WTC11 (cell line): Measurements from ENCODE around the gene TOX4. TPM values are rescaled to one million over a fixed set of nuclear protein-coding genes. Genes with fewer than 3 reads are reported as not detected.

Experiments used
- AR ChIP-seq: fragments of 250-450 bp; sonication (Bioruptor Pico); IDR thresholded peaks from 2 replicates; pipeline ENCODE4 v1.9.0; 2021; ENCODE audit warnings: mild to moderate bottlenecking
- ATF6 ChIP-seq: sonication (generic); formaldehyde crosslinking; IDR thresholded peaks from 2 replicates; pipeline ENCODE4 v1.8.1; 2023; ENCODE audit warnings: mild to moderate bottlenecking, missing genetic modification reagents
- CREM ChIP-seq: sonication (generic); formaldehyde crosslinking; IDR thresholded peaks from 2 replicates; pipeline ENCODE4 v1.8.1; 2022; ENCODE audit warnings: mild to moderate bottlenecking, missing genetic modification reagents, moderate library complexity
- E2F1 ChIP-seq: sonication (generic); formaldehyde crosslinking; IDR thresholded peaks from 2 replicates; pipeline ENCODE4 v1.8.0; 2022; ENCODE audit warnings: mild to moderate bottlenecking, missing genetic modification reagents
- E2F5 ChIP-seq: sonication (generic); formaldehyde crosslinking; IDR thresholded peaks from 2 replicates; pipeline ENCODE4 v1.8.1; 2022; ENCODE audit warnings: mild to moderate bottlenecking, moderate library complexity, missing genetic modification reagents
- FOXJ3 ChIP-seq: sonication (generic); formaldehyde crosslinking; IDR thresholded peaks from 2 replicates; pipeline ENCODE4 v1.9.0; 2021; ENCODE audit warnings: missing genetic modification reagents, mild to moderate bottlenecking, borderline replicate concordance
- FOXK1 ChIP-seq: sonication (generic); formaldehyde crosslinking; IDR thresholded peaks from 2 replicates; pipeline ENCODE4 v1.8.0; 2022; ENCODE audit warnings: mild to moderate bottlenecking, moderate library complexity, missing genetic modification reagents
- HMGXB4 ChIP-seq: sonication (generic); formaldehyde crosslinking; IDR thresholded peaks from 2 replicates; pipeline ENCODE4 v1.8.1; 2023; ENCODE audit warnings: mild to moderate bottlenecking, moderate library complexity, missing genetic modification reagents
- KAT7 ChIP-seq: sonication (generic); formaldehyde crosslinking; IDR thresholded peaks from 2 replicates; pipeline ENCODE4 v1.8.1; 2023; ENCODE audit warnings: missing genetic modification reagents, mild to moderate bottlenecking, borderline replicate concordance
- MLX ChIP-seq: sonication (generic); formaldehyde crosslinking; IDR thresholded peaks from 2 replicates; pipeline ENCODE4 v1.8.1; 2023; ENCODE audit warnings: mild to moderate bottlenecking, missing genetic modification reagents, moderate library complexity
- MXD4 ChIP-seq: fragments of 250-450 bp; sonication (Bioruptor Pico); IDR thresholded peaks from 2 replicates; pipeline ENCODE4 v1.8.0; 2021; ENCODE audit warnings: mild to moderate bottlenecking, moderate library complexity, borderline replicate concordance
- NFE2L1 ChIP-seq: sonication (generic); formaldehyde crosslinking; IDR thresholded peaks from 2 replicates; pipeline ENCODE4 v1.8.1; 2023; ENCODE audit warnings: missing genetic modification reagents
- PREB ChIP-seq: sonication (generic); formaldehyde crosslinking; IDR thresholded peaks from 2 replicates; pipeline ENCODE4 v1.8.1; 2022; ENCODE audit warnings: mild to moderate bottlenecking, missing genetic modification reagents, moderate library complexity, borderline replicate concordance
- SMAD4 ChIP-seq: sonication (generic); formaldehyde crosslinking; IDR thresholded peaks from 2 replicates; pipeline ENCODE4 v1.8.0; 2022; ENCODE audit warnings: mild to moderate bottlenecking, missing genetic modification reagents
- SOX15 ChIP-seq: fragments of 250-450 bp; sonication (Bioruptor Pico); IDR thresholded peaks from 2 replicates; pipeline ENCODE4 v1.9.0; 2021; ENCODE audit warnings: mild to moderate bottlenecking
- TEAD1 ChIP-seq: sonication (generic); formaldehyde crosslinking; IDR thresholded peaks from 2 replicates; pipeline ENCODE4 v1.8.0; 2022; ENCODE audit warnings: mild to moderate bottlenecking, missing genetic modification reagents
- TEAD4 ChIP-seq: sonication (generic); formaldehyde crosslinking; IDR thresholded peaks from 2 replicates; pipeline ENCODE4 v1.8.0; 2022; ENCODE audit warnings: mild to moderate bottlenecking, missing genetic modification reagents
- TP53 ChIP-seq: sonication (generic); formaldehyde crosslinking; IDR thresholded peaks from 2 replicates; pipeline ENCODE4 v1.8.1; 2023; ENCODE audit warnings: mild to moderate bottlenecking, missing genetic modification reagents
- USF1 ChIP-seq: sonication (generic); formaldehyde crosslinking; IDR thresholded peaks from 2 replicates; pipeline ENCODE4 v1.8.0; 2022; ENCODE audit warnings: mild to moderate bottlenecking, missing genetic modification reagents
- ZBTB43 ChIP-seq: sonication (generic); formaldehyde crosslinking; IDR thresholded peaks from 2 replicates; pipeline ENCODE4 v1.8.1; 2023; ENCODE audit warnings: mild to moderate bottlenecking, missing genetic modification reagents
- ZNF219 ChIP-seq: sonication (generic); formaldehyde crosslinking; IDR thresholded peaks from 2 replicates; pipeline ENCODE4 v1.8.0; 2023; ENCODE audit warnings: missing genetic modification reagents, mild to moderate bottlenecking, borderline replicate concordance
- ZNF232 ChIP-seq: sonication (generic); formaldehyde crosslinking; IDR thresholded peaks from 2 replicates; pipeline ENCODE4 v1.8.0; 2022; ENCODE audit warnings: mild to moderate bottlenecking, missing genetic modification reagents
- ZNF396 ChIP-seq: fragments of 250-450 bp; sonication (Bioruptor Pico); IDR thresholded peaks from 2 replicates; pipeline ENCODE4 v1.8.0; 2021; ENCODE audit warnings: mild to moderate bottlenecking, moderate library complexity, borderline replicate concordance
- ZSCAN18 ChIP-seq: fragments of 250-450 bp; sonication (Bioruptor Pico); IDR thresholded peaks from 2 replicates; pipeline ENCODE4 v2.1.2; 2022; ENCODE audit warnings: mild to moderate bottlenecking, moderate library complexity
- total RNA-seq: library from RNA; stranded (reverse); gene quantifications from 3 replicates; pipeline ENCODE4 v1.2.3, GENCODE V29; 2021

The TOX4 gene
- total RNA-seq, 1 experiment from 2014 or later: 49.1 TPM

GRCh38 chr14:21437063-21437901, 39.7 kb upstream of the TOX4 start (continued):
- TF ChIP-seq FOXJ3 (CRISPR knock-in tag): no peak
- TF ChIP-seq ZBTB43 (CRISPR knock-in tag): no peak
- TF ChIP-seq ZNF396 (CRISPR knock-in tag): no peak
- TF ChIP-seq ZNF232 (CRISPR knock-in tag): no peak
- TF ChIP-seq SOX15: no peak
- peak; percentile 66 for TF ChIP-seq TEAD1
- TF ChIP-seq SMAD4 (CRISPR knock-in tag): no peak
- TF ChIP-seq TEAD4 (CRISPR knock-in tag): no peak
- no peak for TF ChIP-seq HMGXB4
- no peak for TF ChIP-seq MLX (CRISPR knock-in tag)
- no peak for TF ChIP-seq TP53 (CRISPR knock-in tag)
- TF ChIP-seq KAT7 (CRISPR knock-in tag): no peak
- TF ChIP-seq E2F1 (CRISPR knock-in tag): no peak
- TF ChIP-seq PREB (CRISPR knock-in tag): 0 out of 2 replicates have a peak, but pooled peaks have one; percentile 53
- no peak for TF ChIP-seq CREM (CRISPR knock-in tag)
- TF ChIP-seq USF1 (CRISPR knock-in tag): no peak; the same call in 1 of the 2 replicates
- no peak for TF ChIP-seq MXD4 (CRISPR knock-in tag)
- 0 out of 2 replicates have a peak, but pooled peaks have one; percentile 31 for TF ChIP-seq NFE2L1 (CRISPR knock-in tag)
- TF ChIP-seq ATF6 (CRISPR knock-in tag): no peak
- no peak for TF ChIP-seq ZSCAN18 (CRISPR knock-in tag)
- TF ChIP-seq E2F5 (CRISPR knock-in tag): no peak; the same call in 1 of the 2 replicates
- peak; percentile 87 for TF ChIP-seq FOXK1 (CRISPR knock-in tag)
- no peak for TF ChIP-seq AR (CRISPR knock-in tag)
- TF ChIP-seq ZNF219: no peak
